Endothelial cell of umbilical vein (primary cell): ENCODE results near the gene ENTPD1. TPM values are rescaled to one million over a fixed set of nuclear protein-coding genes. Genes with fewer than 3 reads are reported as not detected.

Experiments used
- BruUV-seq: library from RNA; stranded (reverse); fragments of 400-500 nt; replicated peaks from 2 replicates; lab custom pipeline; 2021; lab: Mats Ljungman, UMichigan
- CTCF ChIA-PET: fragments of 300-600, 350-600 bp; sonication (Branson Sonifier 250); formaldehyde crosslinking; loops from one replicate; lab custom pipeline; 2021; ENCODE audit warnings: antibody characterized with exemption, inconsistent platforms; lab: Charles Lee
- POLR2A ChIA-PET: fragments of 300-600, 350-600 bp; sonication (Branson Sonifier 250); formaldehyde crosslinking; loops from one replicate; lab custom pipeline; 2021; ENCODE audit warnings: antibody characterized with exemption, inconsistent platforms; lab: Charles Lee
- DNase-seq: peaks from one replicate; pipeline ENCODE4 v3.0.0-alpha.2; 2011; ENCODE audit warnings: low read depth, low spot score
- FAIRE-seq: peaks from 2 replicates; lab custom pipeline; 2011; peaks lifted over from hg19 to GRCh38; lab: Jason Lieb, UNC
- H2AFZ ChIP-seq: 2 replicates; pipeline ENCODE4 v1.6.0; 2012; ENCODE audit warnings: low read depth, low read length, control low read depth, inconsistent platforms
- H3K27ac ChIP-seq: 2 replicates; pipeline ENCODE4 v1.5.1; 2011; ENCODE audit warnings: low read depth, mild to moderate bottlenecking, control low read depth, low read length, moderate library complexity; ENCODE audit not compliant: insufficient read depth
- H3K27me3 ChIP-seq, 2 experiments: 2 replicates each; pipeline versions ENCODE4 v1.6.0 to v1.6.1; 2011; ENCODE audit warnings: low read length in 2 of 2, mixed read lengths in 1 of 2; ENCODE audit not compliant: control insufficient read depth in 2 of 2, insufficient read depth in 2 of 2
- H3K36me3 ChIP-seq, 2 experiments: 2 replicates in 1 of 2; 3 replicates in 1 of 2; pipeline ENCODE4 v1.5.1; 2011; ENCODE audit warnings: low read length in 2 of 2, mild to moderate bottlenecking in 1 of 2, moderate library complexity in 1 of 2; ENCODE audit not compliant: control insufficient read depth in 2 of 2, insufficient read depth in 2 of 2; ENCODE audit errors: extremely low read depth in 1 of 2
- H3K4me1 ChIP-seq: 3 replicates; pipeline ENCODE4 v1.5.1; 2011; ENCODE audit warnings: mild to moderate bottlenecking, low read length; ENCODE audit not compliant: control insufficient read depth, insufficient read depth; ENCODE audit errors: extremely low read depth
- H3K4me2 ChIP-seq: 2 replicates; pipeline ENCODE4 v1.6.1; 2011; ENCODE audit warnings: low read length, control low read depth, mixed read lengths; ENCODE audit not compliant: insufficient read depth
- H3K4me3 ChIP-seq, 3 experiments: fragments of 200-600 bp in 1 of 3; sonication (generic), shearing (Covaris generic) in 1 of 3; replicated peaks in 1 of 3; 2 replicates each; pipeline ENCODE4 v1.5.1; 2011 to 2016; ENCODE audit warnings: control low read depth in 3 of 3, low read length in 3 of 3, mild to moderate bottlenecking in 2 of 3, inconsistent platforms in 1 of 3, low read depth in 1 of 3, moderate library complexity in 1 of 3; ENCODE audit not compliant: insufficient read depth in 1 of 3
- H3K79me2 ChIP-seq: 2 replicates; pipeline ENCODE4 v1.6.0; 2012; ENCODE audit warnings: low read length, inconsistent platforms; ENCODE audit not compliant: control insufficient read depth, insufficient read depth
- H3K9ac ChIP-seq: replicated peaks from 2 replicates; pipeline ENCODE3; 2011; ENCODE audit warnings: low read length, control low read depth; ENCODE audit not compliant: insufficient read depth; ENCODE audit errors: extremely low read depth
- H3K9me1 ChIP-seq: replicated peaks from 3 replicates; pipeline ENCODE4 v1.6.0; 2011; ENCODE audit warnings: mild to moderate bottlenecking, low read length; ENCODE audit not compliant: control insufficient read depth, insufficient read depth; ENCODE audit errors: extremely low read depth
- H3K9me3 ChIP-seq: replicated peaks from 2 replicates; pipeline ENCODE4 v1.5.1; 2012; ENCODE audit warnings: low read length, inconsistent platforms; ENCODE audit not compliant: control insufficient read depth, insufficient read depth
- H4K20me1 ChIP-seq: replicated peaks from 2 replicates; pipeline ENCODE3; 2011; ENCODE audit warnings: mild to moderate bottlenecking, low read length; ENCODE audit not compliant: control insufficient read depth, insufficient read depth; ENCODE audit errors: extremely low read depth
- EZH2 ChIP-seq: IDR thresholded peaks from 2 replicates; pipeline ENCODE4 v1.6.1; 2012; ENCODE audit warnings: borderline replicate concordance, low read depth, mild to moderate bottlenecking, moderate library complexity, low read length, inconsistent platforms; ENCODE audit not compliant: severe bottlenecking
- FOS ChIP-seq: IDR thresholded peaks from 2 replicates; pipeline ENCODE4 v1.6.1; 2011; ENCODE audit warnings: mild to moderate bottlenecking, low read length, moderate library complexity, borderline replicate concordance; ENCODE audit not compliant: insufficient read depth
- GATA2 ChIP-seq: IDR thresholded peaks from 2 replicates; pipeline ENCODE4 v1.7.0; 2011; ENCODE audit warnings: low read depth, mild to moderate bottlenecking, moderate library complexity, mixed read lengths, low read length; ENCODE audit not compliant: insufficient read length, insufficient read depth
- JUN ChIP-seq: IDR thresholded peaks from 2 replicates; pipeline ENCODE4 v1.6.1; 2011; ENCODE audit warnings: borderline replicate concordance, low read depth; ENCODE audit not compliant: insufficient read length, insufficient read depth
- MYC ChIP-seq: IDR thresholded peaks from one replicate; pipeline ENCODE4 v1.6.1; 2011; ENCODE audit warnings: mild to moderate bottlenecking, low read depth, low read length
- POLR2A ChIP-seq: IDR thresholded peaks from 2 replicates; pipeline ENCODE4 v1.6.1; 2012; ENCODE audit warnings: low read depth, mild to moderate bottlenecking, control low read depth, low read length
- POLR2AphosphoS5 ChIP-seq: IDR thresholded peaks from 2 replicates; pipeline ENCODE4 v1.6.1; 2012; ENCODE audit warnings: low read depth, mild to moderate bottlenecking, control low read depth, low read length, moderate library complexity; ENCODE audit not compliant: insufficient read depth
- dilution Hi-C: fragments of 300-500 bp; cut with MboI; formaldehyde crosslinking; loops from one replicate; pipeline ENCODE4 v1.15.0; 2019; ENCODE audit warnings: low sequenced_read_pairs; ENCODE audit not compliant: extremely low pct_ligation_motif_present
- intact Hi-C: fragments of 100-400 bp; cut with micrococcal nuclease; formaldehyde crosslinking; loops from one replicate; pipeline ENCODE4 v1.10.0; 2022
- polyA plus RNA-seq, 4 experiments: library from polyadenylated mRNA; depleted of rRNA in 3 of 4; stranded (reverse) in 3 of 4; unstranded in 1 of 4; fragments of >200 nt; gene quantifications; 2 replicates each; pipeline versions ENCODE4 v1.2.1 to v1.2.3, GENCODE V29; 2011 to 2012; ENCODE audit warnings: missing spikeins in 1 of 4
- total RNA-seq: library from RNA; stranded (reverse); gene quantifications from 2 replicates; pipeline ENCODE4 v1.2.3, GENCODE V29; 2021
- TF ChIP-seq, protein P1 (sequence below), 2 donors: IDR thresholded peaks; 1 replicate in 1 of 2; 2 replicates in 1 of 2; pipeline ENCODE4 v1.5.1; 2011; ENCODE audit warnings: low read length in 2 of 2, mild to moderate bottlenecking in 2 of 2, moderate library complexity in 2 of 2, control low read depth in 1 of 2, inconsistent platforms in 1 of 2, low read depth in 1 of 2; ENCODE audit not compliant: insufficient read depth in 1 of 2; ENCODE audit errors: extremely low read depth in 1 of 2
- TF ChIP-seq, protein P2 (sequence below): IDR thresholded peaks from 2 replicates; pipeline ENCODE4 v1.6.1; 2011; ENCODE audit not compliant: insufficient read depth, insufficient read length

Gene ENTPD1
- total and polyA plus RNA-seq, 2 donors (not counting 3 experiments of a cell fraction or from before 2014, with no cell fraction given) = 10.2 to 23.0 TPM

DNA sequence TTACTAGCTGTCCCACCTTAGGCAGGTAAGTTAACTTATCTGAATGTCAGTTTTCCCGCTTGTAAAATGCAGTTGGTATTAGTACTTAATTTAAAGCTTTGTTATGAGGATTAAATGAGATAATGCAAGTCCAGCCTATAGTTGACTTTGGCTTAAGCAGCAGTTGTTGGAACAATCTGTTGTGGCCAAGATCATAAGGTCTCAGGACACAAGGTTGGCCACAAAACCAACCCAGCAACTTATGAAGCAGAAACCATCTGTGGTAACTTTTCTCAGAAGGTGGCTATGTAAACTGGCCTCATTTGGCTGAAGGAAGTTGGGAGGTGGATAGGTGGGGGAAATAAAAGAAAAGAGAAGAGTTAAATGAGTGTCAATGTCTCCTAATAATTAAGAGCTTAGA, 29.4 kb downstream of the ENTPD1 start:
- FAIRE-seq (no peak), DNase-seq (no peak)
- H3K4me2 ChIP-seq = no peak overlapping the region
- CTCF ChIA-PET = interaction anchor here (2.3 to 4.3 kb wide), 2 partner anchors 57 to 91 kb away, joined by 10 to 16 read pairs; partner anchors contain the start of gene TCTN3
- H3K27me3 ChIP-seq = no peaks in the 10 kb centered on the region
- H3K9me3 ChIP-seq = no peaks in the 10 kb centered on the region
- dilution Hi-C loops = no loop called here
- H2AFZ ChIP-seq = no peak overlapping the region
- no peak for TF ChIP-seq POLR2A
- TF ChIP-seq, protein P1, sequence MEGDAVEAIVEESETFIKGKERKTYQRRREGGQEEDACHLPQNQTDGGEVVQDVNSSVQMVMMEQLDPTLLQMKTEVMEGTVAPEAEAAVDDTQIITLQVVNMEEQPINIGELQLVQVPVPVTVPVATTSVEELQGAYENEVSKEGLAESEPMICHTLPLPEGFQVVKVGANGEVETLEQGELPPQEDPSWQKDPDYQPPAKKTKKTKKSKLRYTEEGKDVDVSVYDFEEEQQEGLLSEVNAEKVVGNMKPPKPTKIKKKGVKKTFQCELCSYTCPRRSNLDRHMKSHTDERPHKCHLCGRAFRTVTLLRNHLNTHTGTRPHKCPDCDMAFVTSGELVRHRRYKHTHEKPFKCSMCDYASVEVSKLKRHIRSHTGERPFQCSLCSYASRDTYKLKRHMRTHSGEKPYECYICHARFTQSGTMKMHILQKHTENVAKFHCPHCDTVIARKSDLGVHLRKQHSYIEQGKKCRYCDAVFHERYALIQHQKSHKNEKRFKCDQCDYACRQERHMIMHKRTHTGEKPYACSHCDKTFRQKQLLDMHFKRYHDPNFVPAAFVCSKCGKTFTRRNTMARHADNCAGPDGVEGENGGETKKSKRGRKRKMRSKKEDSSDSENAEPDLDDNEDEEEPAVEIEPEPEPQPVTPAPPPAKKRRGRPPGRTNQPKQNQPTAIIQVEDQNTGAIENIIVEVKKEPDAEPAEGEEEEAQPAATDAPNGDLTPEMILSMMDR (IDR thresholded peaks at IDR 0.05; ENCODE audit: extremely low read depth in 1 of 2, insufficient read depth in 1 of 2, low read depth in 1 of 2, low read length in 2 of 2) = no peak
- no peak for TF ChIP-seq EZH2
- no peak for TF ChIP-seq POLR2AphosphoS5
- TF ChIP-seq FOS = no peak
- TF ChIP-seq GATA2 = no peak
- TF ChIP-seq JUN = no peak
- TF ChIP-seq, protein P2, sequence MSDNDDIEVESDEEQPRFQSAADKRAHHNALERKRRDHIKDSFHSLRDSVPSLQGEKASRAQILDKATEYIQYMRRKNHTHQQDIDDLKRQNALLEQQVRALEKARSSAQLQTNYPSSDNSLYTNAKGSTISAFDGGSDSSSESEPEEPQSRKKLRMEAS = no peak
- TF ChIP-seq MYC = no peak
- H3K4me3 ChIP-seq = no peak overlapping the region
- no TSS peak for BruUV-seq
- peaks cover 6% of the 10 kb centered on the region for H3K4me1 ChIP-seq
- intact Hi-C loops = no loop called here
- no peaks in the 10 kb centered on the region for H3K9me1 ChIP-seq
- H3K36me3 ChIP-seq = no peaks in the 10 kb centered on the region
- H3K9ac ChIP-seq = no peak overlapping the region
- no peak overlapping the region for H3K27ac ChIP-seq
- H4K20me1 ChIP-seq = no peaks in the 10 kb centered on the region
- no peaks in the 10 kb centered on the region for H3K79me2 ChIP-seq
- POLR2A ChIA-PET = no interaction called here
